ENCODE data around the gene CTTNBP2NL. TPM values are rescaled to one million over a fixed set of nuclear protein-coding genes. Genes with fewer than 3 reads are reported as not detected.

Gene CTTNBP2NL
- polyA plus RNA-seq, 3 donors: 40.9 to 46.5 (median 43.8) TPM

DNA sequence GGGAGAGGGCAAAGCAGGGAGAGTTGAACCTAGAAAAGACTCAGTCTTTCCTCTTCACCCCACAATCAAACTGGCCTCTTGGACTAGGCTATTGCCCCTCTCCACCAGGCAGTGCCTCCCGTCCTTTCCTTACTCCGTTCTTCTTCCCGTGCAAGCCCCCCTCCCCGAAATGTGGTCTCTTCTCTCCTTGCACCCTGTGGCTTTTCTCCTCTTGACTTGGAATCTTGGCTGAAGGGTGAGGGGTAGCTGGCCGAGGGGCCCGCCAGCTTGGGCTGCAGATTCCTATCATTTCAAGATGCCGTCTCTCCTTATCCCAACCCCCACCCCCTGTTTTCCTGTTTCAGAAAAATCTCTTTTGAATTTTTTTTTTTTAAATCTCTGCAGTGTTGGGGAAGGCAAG lies 114.3 kb downstream of the CTTNBP2NL start:
- DNase-seq (ENCODE audit: extremely low read depth in 1 of 11, low read depth in 9 of 11, low spot score in 4 of 11): no peak

Other genes starting within 250 kb of the CTTNBP2NL start
- gene WNT2B, start 112.8 kb downstream of the CTTNBP2NL start, polyA plus RNA-seq (ENCODE audit: insufficient read length in 3 of 3): 1 to 10 TPM; 3.1 to 4.0 (median 3.4) TPM
- 10 to 100 TPM; 27.3 to 33.9 (median 30.9) TPM for gene ST7L, start 222.9 kb downstream of the CTTNBP2NL start, polyA plus RNA-seq (ENCODE audit: insufficient read length in 3 of 3)
- 100 to 1,000 TPM; 127 to 146 (median 133) TPM for gene CAPZA1, start 223.6 kb downstream of the CTTNBP2NL start, polyA plus RNA-seq (ENCODE audit: insufficient read length in 3 of 3)